Type B pancreatic cell (in vitro differentiated cells): ENCODE results near the gene OARD1. TPM values are rescaled to one million over a fixed set of nuclear protein-coding genes. Genes with fewer than 3 reads are reported as not detected.

Experiments used
- DNase-seq: peaks from one replicate; pipeline ENCODE4 v3.0.0; 2021; ENCODE audit warnings: mixed read lengths; ENCODE audit not compliant: unreplicated experiment; ENCODE audit errors: extremely low spot score
- H3K27ac Mint-ChIP-seq: 2 replicates; pipeline ENCODE4 v1.8.0; 2021; ENCODE audit warnings: mild to moderate bottlenecking, mixed read lengths
- H3K27me3 Mint-ChIP-seq: 2 replicates; pipeline ENCODE4 v1.8.0; 2021; ENCODE audit warnings: mixed read lengths
- H3K36me3 Mint-ChIP-seq: 2 replicates; pipeline ENCODE4 v1.8.0; 2021; ENCODE audit warnings: mixed read lengths
- H3K4me1 Mint-ChIP-seq: one replicate; pipeline ENCODE4 v1.8.0; 2021; ENCODE audit warnings: mixed read lengths; ENCODE audit not compliant: unreplicated experiment
- H3K4me3 Mint-ChIP-seq: 2 replicates; pipeline ENCODE4 v1.8.0; 2021; ENCODE audit warnings: mild to moderate bottlenecking, mixed read lengths
- H3K9me3 Mint-ChIP-seq: 2 replicates; pipeline ENCODE4 v1.8.0; 2021; ENCODE audit warnings: mixed read lengths
- CTCF ChIP-seq: fragments of 200-600 bp; sonication (generic); conservative IDR thresholded peaks from 2 replicates; pipeline ENCODE4 v1.5.0; 2021; ENCODE audit warnings: antibody characterized with exemption, mild to moderate bottlenecking
- total RNA-seq: library from RNA; stranded (reverse); gene quantifications from 2 replicates; pipeline ENCODE4 v1.2.1, GENCODE V29; 2021; ENCODE audit warnings: low replicate concordance

The OARD1 gene
- total RNA-seq, 1 donor from 2014 or later, result 33.7 TPM

DNA sequence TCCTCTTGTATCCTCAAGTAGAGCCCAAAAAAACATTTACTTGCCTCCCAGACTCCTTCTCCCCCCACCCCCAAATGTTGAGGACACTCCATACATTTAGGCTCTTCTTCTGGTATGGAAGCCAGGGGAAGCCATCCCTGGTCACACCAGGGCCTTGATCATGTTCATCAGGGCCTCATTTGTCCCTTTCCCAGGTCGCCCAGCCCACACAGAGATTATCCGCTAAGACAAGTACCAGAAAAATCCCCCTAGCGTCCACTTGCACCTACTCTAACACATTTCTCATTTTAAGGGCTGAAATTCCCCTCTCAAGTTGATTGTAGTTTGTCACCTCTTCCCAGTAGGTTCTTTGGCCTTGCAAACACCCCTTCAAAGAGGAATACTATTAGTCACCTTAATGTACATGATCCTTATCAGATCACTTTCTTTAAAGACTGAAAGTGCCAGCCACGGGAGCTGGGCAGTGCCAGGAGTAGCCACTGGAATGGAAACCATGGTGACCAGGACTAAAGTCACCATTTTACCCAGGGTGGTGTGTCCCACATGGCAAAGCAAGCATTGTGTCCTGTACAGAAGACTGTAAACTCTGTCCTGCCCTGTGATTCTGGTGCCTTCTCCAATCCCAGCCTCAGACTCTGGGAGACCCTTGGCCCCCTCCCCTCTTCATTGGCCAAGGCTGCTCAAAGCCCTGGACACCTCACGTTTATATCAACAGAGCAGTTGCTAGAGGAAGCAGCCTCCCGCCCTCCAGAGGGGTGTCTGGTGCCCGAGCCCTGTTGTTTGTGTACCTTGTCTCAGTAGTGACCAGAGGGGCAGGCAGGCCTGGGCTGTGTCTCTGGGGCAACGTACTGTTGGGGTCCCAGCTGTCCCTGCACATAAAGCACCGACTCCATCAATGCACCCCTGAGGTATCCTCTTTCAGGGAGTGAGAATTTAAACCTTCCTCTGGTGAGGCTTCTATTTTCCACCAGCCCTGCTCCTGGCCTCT lies 24.1 kb downstream of the OARD1 start:
- H3K9me3 Mint-ChIP-seq, result no peaks in the 10 kb centered on the region
- H3K4me3 Mint-ChIP-seq, result no peak overlapping the region
- peak; percentile 59 for DNase-seq
- no peak for TF ChIP-seq CTCF
- peaks cover 5% of the 10 kb centered on the region for H3K36me3 Mint-ChIP-seq
- H3K27me3 Mint-ChIP-seq, result no peaks in the 10 kb centered on the region
- H3K4me1 Mint-ChIP-seq, result peaks cover 19% of the 10 kb centered on the region
- no peak overlapping the region for H3K27ac Mint-ChIP-seq

DNA sequence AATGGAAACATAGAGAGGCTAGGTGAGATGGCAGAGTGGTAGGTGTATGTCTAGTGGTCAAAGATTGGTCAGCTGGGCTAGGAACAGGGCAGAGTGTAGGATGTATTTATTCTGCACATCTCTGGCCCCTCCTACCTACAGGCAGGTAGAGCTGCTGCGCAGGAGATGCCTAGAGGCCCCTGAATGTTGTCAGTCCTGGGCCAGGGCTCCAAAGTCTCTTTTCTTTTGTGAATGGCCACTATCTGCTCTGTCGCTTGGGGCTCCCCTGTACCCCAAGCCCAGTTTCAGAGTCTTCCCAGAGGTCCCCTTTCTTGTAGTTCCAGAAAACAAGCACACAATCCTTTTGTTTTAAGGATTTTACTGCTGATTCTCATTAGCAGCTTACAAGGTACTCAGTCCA lies 24.9 kb downstream of the OARD1 start:
- Mint-ChIP-seq H3K36me3 (peaks cover 5% of the 10 kb centered on the region), H3K27ac (no peak overlapping the region), H3K4me3 (no peak overlapping the region), H3K4me1 (peaks cover 19% of the 10 kb centered on the region), H3K27me3 (no peaks in the 10 kb centered on the region), H3K9me3 (no peaks in the 10 kb centered on the region)
- DNase-seq, result peak; percentile 49
- TF ChIP-seq CTCF, result no peak

DNA sequence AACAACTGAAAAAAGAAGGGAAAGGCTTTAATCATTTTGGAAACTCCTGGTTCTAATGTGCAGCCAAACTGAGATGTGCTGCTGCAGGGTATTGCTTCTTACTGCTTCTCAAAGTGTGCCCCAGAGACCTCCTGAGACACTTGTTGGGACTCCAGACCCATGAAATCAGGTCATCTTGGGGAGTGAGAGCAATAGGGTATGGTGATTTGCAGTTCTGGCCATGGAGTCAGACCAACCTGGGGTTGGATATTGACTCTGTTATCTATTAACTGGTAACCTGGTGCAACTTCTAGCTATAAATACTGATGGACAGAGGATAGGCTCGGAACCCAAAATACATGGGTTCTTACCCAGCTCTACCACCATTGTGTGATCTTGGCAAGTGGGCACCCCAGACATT lies 26.1 kb downstream of the OARD1 start:
- no peaks in the 10 kb centered on the region for H3K27me3 Mint-ChIP-seq
- H3K9me3 Mint-ChIP-seq, result no peaks in the 10 kb centered on the region
- H3K4me1 Mint-ChIP-seq, result peaks cover 13% of the 10 kb centered on the region
- no peak overlapping the region for H3K27ac Mint-ChIP-seq
- H3K4me3 Mint-ChIP-seq, result no peak overlapping the region
- H3K36me3 Mint-ChIP-seq, result no peaks in the 10 kb centered on the region
- no peak for TF ChIP-seq CTCF
- peak; percentile 18 for DNase-seq

- no peaks in the 10 kb centered on the region for H3K9me3 Mint-ChIP-seq
- peaks cover 15% of the 10 kb centered on the region for H3K4me1 Mint-ChIP-seq
- no peak for TF ChIP-seq CTCF
- no peak overlapping the region for H3K27ac Mint-ChIP-seq
- no peak overlapping the region for H3K4me3 Mint-ChIP-seq
- no peak for DNase-seq
- no peaks in the 10 kb centered on the region for H3K36me3 Mint-ChIP-seq
- H3K27me3 Mint-ChIP-seq, result no peaks in the 10 kb centered on the region
These were observed 26.5 kb downstream of the OARD1 start for GRCh38 chr6:41045664-41046063.

DNA sequence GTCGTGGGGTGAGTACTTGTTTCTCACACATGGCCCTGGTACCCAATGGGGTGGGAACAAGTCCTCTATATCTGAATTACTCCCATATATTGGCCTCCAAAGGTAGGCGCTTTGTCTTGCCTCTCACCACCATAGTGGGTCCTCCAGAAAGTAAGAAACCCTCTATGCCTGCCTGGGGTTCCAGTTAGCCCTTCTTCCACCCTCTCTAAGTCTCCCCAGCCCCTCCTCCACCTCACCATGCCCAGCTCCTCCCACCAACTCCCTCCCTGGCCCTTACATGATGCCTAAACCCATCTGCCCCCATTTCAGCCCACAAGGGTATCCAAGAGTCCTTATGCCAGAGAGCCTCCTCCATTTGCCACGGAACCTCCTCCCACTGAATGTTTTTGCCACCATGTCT lies 29.0 kb downstream of the OARD1 start:
- no peaks in the 10 kb centered on the region for H3K36me3 Mint-ChIP-seq
- H3K4me3 Mint-ChIP-seq, result no peak overlapping the region
- no peaks in the 10 kb centered on the region for H3K27me3 Mint-ChIP-seq
- no peak overlapping the region for H3K27ac Mint-ChIP-seq
- TF ChIP-seq CTCF, result no peak
- peak; percentile 29 for DNase-seq
- peaks cover 14% of the 10 kb centered on the region for H3K4me1 Mint-ChIP-seq
- no peaks in the 10 kb centered on the region for H3K9me3 Mint-ChIP-seq
